Activated naive CD8-positive, alpha-beta T cell (primary cell): ENCODE measurements around the gene ZC2HC1C.
"Not testable (repeated sequence)": the region's sequence is repeated elsewhere in the genome, so short reads cannot be mapped to it uniquely, and the experiment has no call there.

Source experiments
- H3K27ac Mint-ChIP-seq: one replicate; pipeline ENCODE4 v1.8.0; 2021; ENCODE audit warnings: mixed read lengths
- H3K27me3 Mint-ChIP-seq: one replicate; pipeline ENCODE4 v1.8.0; 2021; ENCODE audit warnings: mixed read lengths
- H3K36me3 Mint-ChIP-seq: one replicate; pipeline ENCODE4 v1.8.0; 2021; ENCODE audit warnings: mixed read lengths
- H3K4me1 Mint-ChIP-seq: one replicate; pipeline ENCODE4 v1.8.0; 2021; ENCODE audit warnings: low read depth, mixed read lengths
- H3K4me3 Mint-ChIP-seq: one replicate; pipeline ENCODE4 v1.8.0; 2021; ENCODE audit warnings: mild to moderate bottlenecking, mixed read lengths
- H3K9me3 Mint-ChIP-seq: one replicate; pipeline ENCODE4 v1.8.0; 2021; ENCODE audit warnings: low read depth, mixed read lengths

The ZC2HC1C gene

GRCh38 chr14:75096959-75097358 lies 27.5 kb downstream of the ZC2HC1C start:
- H3K4me1 Mint-ChIP-seq: no peaks in the 10 kb centered on the region
- no peaks in the 10 kb centered on the region for H3K27me3 Mint-ChIP-seq
- peaks cover 6% of the 10 kb centered on the region for H3K36me3 Mint-ChIP-seq
- H3K9me3 Mint-ChIP-seq: no peaks in the 10 kb centered on the region
- no peak overlapping the region for H3K27ac Mint-ChIP-seq
- no peak overlapping the region for H3K4me3 Mint-ChIP-seq

- no peak overlapping the region for H3K4me3 Mint-ChIP-seq
- no peak overlapping the region for H3K27ac Mint-ChIP-seq
- peaks cover 6% of the 10 kb centered on the region for H3K36me3 Mint-ChIP-seq
Measured at GRCh38 chr14:75098212-75098611, 28.8 kb downstream of the ZC2HC1C start.

GRCh38 chr14:75098682-75099081 lies 29.2 kb downstream of the ZC2HC1C start:
- H3K4me3 Mint-ChIP-seq: no peak overlapping the region
- no peaks in the 10 kb centered on the region for H3K27me3 Mint-ChIP-seq
- H3K36me3 Mint-ChIP-seq: peaks cover 6% of the 10 kb centered on the region
- no peaks in the 10 kb centered on the region for H3K9me3 Mint-ChIP-seq
- H3K27ac Mint-ChIP-seq: no peak overlapping the region
- no peaks in the 10 kb centered on the region for H3K4me1 Mint-ChIP-seq

More at GRCh38 chr14:75098212-75098611, 28.8 kb downstream of the ZC2HC1C start:
- Mint-ChIP-seq H3K27me3 (no peaks in the 10 kb centered on the region), H3K4me1 (no peaks in the 10 kb centered on the region), H3K9me3 (no peaks in the 10 kb centered on the region)

GRCh38 chr14:75101491-75101890 lies 32.0 kb downstream of the ZC2HC1C start:
- no peaks in the 10 kb centered on the region for H3K9me3 Mint-ChIP-seq
- no peaks in the 10 kb centered on the region for H3K27me3 Mint-ChIP-seq
- H3K4me1 Mint-ChIP-seq: no peaks in the 10 kb centered on the region
- H3K27ac Mint-ChIP-seq: peak overlapping the region; percentile 5
- peaks cover 7% of the 10 kb centered on the region for H3K36me3 Mint-ChIP-seq
- H3K4me3 Mint-ChIP-seq: no peak overlapping the region

GRCh38 chr14:75107186-75107585 lies 37.7 kb downstream of the ZC2HC1C start:
- Mint-ChIP-seq H3K4me3 (no peak overlapping the region), H3K27me3 (no peaks in the 10 kb centered on the region), H3K36me3 (peaks cover 17% of the 10 kb centered on the region), H3K9me3 (no peaks in the 10 kb centered on the region), H3K4me1 (peaks cover 2% of the 10 kb centered on the region), H3K27ac (no peak overlapping the region)

- H3K27ac Mint-ChIP-seq: no peak overlapping the region
- no peaks in the 10 kb centered on the region for H3K9me3 Mint-ChIP-seq
- peaks cover 24% of the 10 kb centered on the region for H3K36me3 Mint-ChIP-seq
- H3K27me3 Mint-ChIP-seq: no peaks in the 10 kb centered on the region
- H3K4me1 Mint-ChIP-seq: peaks cover 14% of the 10 kb centered on the region
- no peak overlapping the region for H3K4me3 Mint-ChIP-seq
Measured at GRCh38 chr14:75109877-75110276, 40.4 kb downstream of the ZC2HC1C start.

- Mint-ChIP-seq H3K36me3 (peaks cover 22% of the 10 kb centered on the region), H3K27ac (no peak overlapping the region), H3K27me3 (no peaks in the 10 kb centered on the region), H3K4me3 (no peak overlapping the region), H3K4me1 (peaks cover 16% of the 10 kb centered on the region), H3K9me3 (no peaks in the 10 kb centered on the region)
Measured at GRCh38 chr14:75113932-75114539, 44.6 kb downstream of the ZC2HC1C start.

- H3K4me1 Mint-ChIP-seq: peaks cover 20% of the 10 kb centered on the region
- no peaks in the 10 kb centered on the region for H3K9me3 Mint-ChIP-seq
- peaks cover 11% of the 10 kb centered on the region for H3K36me3 Mint-ChIP-seq
- H3K4me3 Mint-ChIP-seq: no peak overlapping the region
- no peak overlapping the region for H3K27ac Mint-ChIP-seq
- no peaks in the 10 kb centered on the region for H3K27me3 Mint-ChIP-seq
Measured at GRCh38 chr14:75119056-75119455, 49.6 kb downstream of the ZC2HC1C start.

GRCh38 chr14:75120541-75121291 lies 51.3 kb downstream of the ZC2HC1C start:
- Mint-ChIP-seq H3K9me3 (no peaks in the 10 kb centered on the region), H3K36me3 (peaks cover 8% of the 10 kb centered on the region), H3K27ac (no peak overlapping the region), H3K27me3 (no peaks in the 10 kb centered on the region), H3K4me3 (no peak overlapping the region), H3K4me1 (peaks cover 27% of the 10 kb centered on the region)

- Mint-ChIP-seq H3K27me3 (no peaks in the 10 kb centered on the region), H3K4me1 (peaks cover 31% of the 10 kb centered on the region), H3K36me3 (peaks cover 8% of the 10 kb centered on the region), H3K27ac (peak overlapping the region; percentile 10), H3K4me3 (no peak overlapping the region), H3K9me3 (no peaks in the 10 kb centered on the region)
Measured at GRCh38 chr14:75121552-75121951, 52.1 kb downstream of the ZC2HC1C start.

- H3K4me1 Mint-ChIP-seq: peaks cover 41% of the 10 kb centered on the region
- peak overlapping the region; percentile 47 for H3K27ac Mint-ChIP-seq
Measured at GRCh38 chr14:75123991-75124390, 54.5 kb downstream of the ZC2HC1C start.

GRCh38 chr14:75125617-75126016 lies 56.2 kb downstream of the ZC2HC1C start:
- peak overlapping the region; percentile 98 for H3K27ac Mint-ChIP-seq
- H3K9me3 Mint-ChIP-seq: no peaks in the 10 kb centered on the region
- peaks cover 42% of the 10 kb centered on the region for H3K4me1 Mint-ChIP-seq
- H3K4me3 Mint-ChIP-seq: peak overlapping the region; percentile 98
- H3K27me3 Mint-ChIP-seq: no peaks in the 10 kb centered on the region
- H3K36me3 Mint-ChIP-seq: peaks cover 5% of the 10 kb centered on the region

More at GRCh38 chr14:75123991-75124390, 54.5 kb downstream of the ZC2HC1C start:
- H3K27me3 Mint-ChIP-seq: no peaks in the 10 kb centered on the region
- no peaks in the 10 kb centered on the region for H3K9me3 Mint-ChIP-seq
- peak overlapping the region; percentile 59 for H3K4me3 Mint-ChIP-seq
- H3K36me3 Mint-ChIP-seq: peaks cover 6% of the 10 kb centered on the region

- peaks cover 2% of the 10 kb centered on the region for H3K36me3 Mint-ChIP-seq
- H3K4me3 Mint-ChIP-seq: peak overlapping the region; percentile 98
- H3K27me3 Mint-ChIP-seq: no peaks in the 10 kb centered on the region
Measured at GRCh38 chr14:75126121-75126544, 56.7 kb downstream of the ZC2HC1C start.

GRCh38 chr14:75126679-75127473 lies 57.4 kb downstream of the ZC2HC1C start, which contains the start of gene NEK9:
Gene NEK9 (minus strand): TSS chr14:75127048. CDS start chr14:75126921, 127 bp downstream.
- Mint-ChIP-seq H3K4me3 (peak within 1 kb of the TSS; percentile 98), H3K4me1 (peaks cover 37% of the 10 kb centered on the region), H3K9me3 (no peaks in the 10 kb centered on the region), H3K27me3 (no peaks in the 10 kb centered on the region), H3K27ac (peak within 1 kb of the TSS; percentile 99), H3K36me3 (no peaks in the 10 kb centered on the region)

More at GRCh38 chr14:75126121-75126544, 56.7 kb downstream of the ZC2HC1C start:
- Mint-ChIP-seq H3K4me1 (peaks cover 39% of the 10 kb centered on the region), H3K27ac (peak overlapping the region; percentile 98), H3K9me3 (no peaks in the 10 kb centered on the region)

GRCh38 chr14:75127474-75127820 lies 58.0 kb downstream of the ZC2HC1C start:
- not testable (repeated sequence) for H3K27me3 Mint-ChIP-seq, H3K9me3 Mint-ChIP-seq, H3K36me3 Mint-ChIP-seq
- Mint-ChIP-seq H3K27ac (peak overlapping the region; percentile 99), H3K4me1 (peaks cover 37% of the 10 kb centered on the region), H3K4me3 (peak overlapping the region; percentile 98)
